Stimulated activated naive CD4-positive, alpha-beta T cell treated with Interleukin-2 at 50 U/mL for 16 hours (primary cell): Measurements from ENCODE around the gene CLCN6.

ENCODE experiments used
- DNase-seq: peaks from one replicate; lab custom pipeline; 2025; lab: John Stamatoyannopoulos, UW

The CLCN6 gene

DNA sequence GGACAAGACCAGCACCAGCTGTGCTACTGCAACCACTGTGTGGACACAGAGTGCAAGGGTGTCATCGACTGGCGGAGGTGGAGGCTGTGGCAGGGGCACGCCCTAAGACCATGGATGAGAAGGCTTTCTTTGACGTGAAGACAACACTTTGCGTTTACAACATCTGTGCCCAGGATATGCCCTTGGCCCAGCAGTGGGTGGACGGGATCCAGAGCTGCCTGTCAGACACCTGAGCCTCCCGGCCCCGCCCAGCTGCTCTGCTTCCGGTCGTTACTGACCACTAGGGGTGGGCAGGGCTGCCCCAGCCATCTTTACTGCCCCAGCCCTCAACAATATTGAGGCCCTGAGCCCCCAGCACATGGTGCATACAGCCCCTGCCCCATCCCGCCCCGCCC, 74.2 kb downstream of the CLCN6 start:
- DNase-seq: no peak

DNA sequence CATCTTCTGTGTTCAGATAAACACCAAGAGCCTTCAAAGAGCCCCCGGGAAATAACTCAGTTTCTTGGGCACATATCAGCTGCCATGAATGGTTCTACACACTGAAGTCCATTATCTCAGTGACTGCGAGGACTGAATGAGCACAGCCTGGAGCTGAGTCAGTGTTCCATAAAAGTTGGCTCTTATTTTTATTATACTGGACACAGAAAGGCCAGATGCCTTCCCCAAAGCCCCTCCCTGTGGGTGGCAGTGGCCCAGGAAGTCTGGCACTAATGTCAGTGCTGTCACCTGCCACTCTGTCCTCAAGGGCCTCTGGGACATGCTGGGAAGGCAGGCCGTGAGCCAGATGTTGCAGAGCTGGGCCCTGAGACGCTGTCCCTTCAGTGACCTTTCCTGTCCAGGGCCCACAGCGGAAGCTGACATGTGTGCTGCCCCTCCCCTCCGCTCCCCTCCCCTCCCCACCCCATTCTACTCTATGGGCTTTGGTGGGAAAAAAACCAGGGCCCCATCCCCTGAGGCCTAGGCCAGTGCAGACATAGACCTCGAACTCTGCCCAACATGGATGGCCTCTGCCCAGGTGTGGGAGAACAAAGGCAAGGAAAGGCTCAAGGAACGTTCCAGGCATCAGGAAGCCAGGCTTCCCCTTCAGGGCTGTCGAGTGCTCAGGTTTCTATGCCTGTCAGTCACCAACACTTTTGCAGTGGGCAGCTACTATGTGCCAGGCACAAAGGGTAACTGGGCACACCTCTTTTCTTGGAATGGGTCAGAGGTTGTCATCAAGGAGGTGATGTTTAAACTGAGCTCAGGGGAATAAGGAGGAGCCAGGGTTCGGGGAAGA, 75.1 kb downstream of the CLCN6 start:
- DNase-seq: no peak

DNA sequence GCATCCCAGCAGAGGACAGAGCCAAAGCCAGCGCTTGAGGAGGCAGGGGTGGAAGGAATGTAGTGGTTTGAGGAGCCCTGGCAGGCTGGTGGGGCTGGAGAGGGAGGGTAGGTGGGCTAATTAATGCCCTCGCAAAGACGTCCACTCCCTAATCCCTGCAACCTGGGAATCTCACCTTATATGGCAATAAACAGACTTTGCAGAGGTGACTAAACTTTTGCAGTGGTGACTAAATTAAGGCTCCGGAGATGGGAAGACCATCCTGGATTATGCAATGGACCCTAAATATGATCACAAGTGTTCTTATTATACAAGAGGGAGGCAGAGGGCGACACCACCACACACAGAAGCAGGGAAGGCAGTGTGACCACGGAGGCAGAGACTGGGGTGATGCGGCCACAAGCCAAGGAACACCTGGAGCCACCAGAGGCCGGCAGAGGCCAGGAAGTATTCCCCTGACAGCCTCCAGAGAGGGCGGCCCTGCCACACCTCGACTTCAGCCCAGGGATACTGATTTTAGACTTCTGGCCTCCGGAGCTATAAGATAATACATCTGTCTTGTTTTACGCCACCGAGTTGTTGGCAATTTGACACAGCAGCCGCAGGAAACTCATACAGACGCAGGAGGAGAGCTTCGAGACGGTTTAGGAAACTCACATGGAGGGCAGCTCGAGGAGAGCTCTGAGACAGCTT, 75.9 kb downstream of the CLCN6 start:
- no peak for DNase-seq

DNA sequence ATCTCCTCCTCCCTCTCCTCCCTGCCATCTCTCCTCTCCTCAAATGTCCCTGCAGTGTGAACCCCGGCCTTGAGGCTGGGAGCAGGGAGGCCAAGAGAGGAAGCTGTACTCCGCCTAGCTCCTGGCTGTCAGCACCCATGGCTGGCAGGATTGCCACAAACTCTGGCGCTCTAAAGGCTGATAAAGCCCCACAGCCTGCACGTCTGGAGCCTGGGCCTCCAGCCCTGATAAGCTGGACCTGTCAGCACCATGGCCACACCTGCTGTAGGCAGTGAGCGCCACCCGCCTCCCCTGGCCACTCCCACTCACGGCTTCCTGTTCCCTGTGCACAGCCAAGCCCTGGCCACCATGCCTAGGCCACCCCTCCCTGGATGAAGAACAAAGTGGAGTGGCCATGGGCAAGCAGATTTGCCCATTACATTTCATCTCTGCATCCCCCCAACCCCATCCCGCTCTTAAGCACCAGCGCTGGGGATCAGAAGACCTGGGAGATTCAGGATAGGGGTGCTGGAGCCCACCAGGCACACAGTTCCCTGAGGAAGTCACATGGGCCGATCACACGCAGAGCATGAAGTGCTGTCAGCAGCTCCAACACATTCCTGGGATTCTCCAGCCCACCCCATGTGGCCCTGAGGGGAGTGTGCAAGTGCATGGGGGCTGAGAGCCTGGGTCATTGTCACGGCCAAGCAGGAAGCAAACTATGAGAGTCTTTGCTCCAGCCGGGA, 77.0 kb downstream of the CLCN6 start:
- no peak for DNase-seq

DNA sequence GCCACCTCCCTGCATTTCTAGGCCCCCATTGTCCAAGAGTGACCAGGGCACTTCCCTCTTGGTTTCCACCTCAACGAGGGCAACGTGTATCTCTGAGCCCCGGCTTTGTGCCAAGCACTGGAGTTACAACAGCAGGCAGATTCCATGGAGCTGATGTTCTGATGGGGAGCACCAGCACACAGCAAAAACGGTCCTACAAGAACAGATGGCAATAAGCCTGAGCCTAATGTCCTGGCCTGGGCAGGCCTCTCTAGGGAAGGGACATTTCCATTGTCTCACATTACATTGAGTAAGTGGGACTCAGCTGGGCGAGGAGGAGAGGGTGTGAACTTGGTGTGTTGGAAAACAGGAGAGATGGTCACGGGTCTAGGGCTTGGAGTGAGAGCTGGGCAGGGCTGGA, 79.9 kb downstream of the CLCN6 start:
- no peak for DNase-seq

DNA sequence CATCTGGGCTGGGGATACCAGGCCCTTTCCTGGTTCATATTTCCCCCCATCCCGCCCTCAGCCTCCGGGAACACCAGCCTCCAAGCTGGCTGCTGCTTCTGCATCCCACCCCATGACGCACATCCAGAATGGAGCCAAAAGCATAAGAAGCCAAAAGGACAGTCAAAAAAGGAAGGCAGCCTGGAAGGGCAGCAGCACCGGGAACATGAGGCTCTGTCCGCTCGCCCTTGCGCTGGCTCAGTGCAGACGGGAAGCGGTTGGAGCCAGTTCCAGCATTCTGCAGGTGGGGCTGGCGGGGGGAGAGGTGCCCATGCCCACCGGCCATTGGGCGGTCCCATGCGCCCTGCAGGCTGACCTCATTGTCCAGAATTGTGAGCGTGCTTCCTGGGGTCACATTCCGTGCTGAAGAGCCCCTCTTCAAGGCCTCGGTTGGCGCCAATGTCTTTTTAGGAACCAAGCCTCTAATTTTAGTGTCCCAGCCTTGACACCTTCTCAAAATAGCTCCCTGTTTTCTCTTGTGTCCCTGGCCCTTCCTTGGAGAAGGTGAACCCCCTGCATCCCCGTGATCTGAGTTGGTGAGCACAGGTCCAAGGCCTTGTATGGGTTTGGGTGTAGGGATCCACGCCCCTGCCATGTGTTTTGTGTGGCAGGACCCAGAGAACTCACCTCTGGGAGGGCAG, 81.1 kb downstream of the CLCN6 start:
- no peak for DNase-seq

DNA sequence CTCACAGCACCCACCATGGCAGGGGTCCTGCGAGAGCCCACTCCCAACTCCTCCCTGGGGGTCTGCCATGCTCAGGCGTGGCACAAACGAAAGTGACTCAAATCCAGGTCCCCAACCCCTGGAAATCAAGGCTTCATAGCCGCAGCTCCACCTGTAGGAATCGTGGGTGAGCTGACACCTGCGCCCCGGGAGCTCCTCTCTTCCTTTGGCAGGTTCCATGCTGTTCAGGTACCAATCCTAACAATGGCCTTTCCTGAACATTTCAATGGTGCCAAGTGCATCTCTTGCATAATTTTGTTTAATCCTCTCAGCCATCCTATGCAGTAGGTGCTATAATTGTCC, 81.6 kb downstream of the CLCN6 start:
- no peak for DNase-seq

DNA sequence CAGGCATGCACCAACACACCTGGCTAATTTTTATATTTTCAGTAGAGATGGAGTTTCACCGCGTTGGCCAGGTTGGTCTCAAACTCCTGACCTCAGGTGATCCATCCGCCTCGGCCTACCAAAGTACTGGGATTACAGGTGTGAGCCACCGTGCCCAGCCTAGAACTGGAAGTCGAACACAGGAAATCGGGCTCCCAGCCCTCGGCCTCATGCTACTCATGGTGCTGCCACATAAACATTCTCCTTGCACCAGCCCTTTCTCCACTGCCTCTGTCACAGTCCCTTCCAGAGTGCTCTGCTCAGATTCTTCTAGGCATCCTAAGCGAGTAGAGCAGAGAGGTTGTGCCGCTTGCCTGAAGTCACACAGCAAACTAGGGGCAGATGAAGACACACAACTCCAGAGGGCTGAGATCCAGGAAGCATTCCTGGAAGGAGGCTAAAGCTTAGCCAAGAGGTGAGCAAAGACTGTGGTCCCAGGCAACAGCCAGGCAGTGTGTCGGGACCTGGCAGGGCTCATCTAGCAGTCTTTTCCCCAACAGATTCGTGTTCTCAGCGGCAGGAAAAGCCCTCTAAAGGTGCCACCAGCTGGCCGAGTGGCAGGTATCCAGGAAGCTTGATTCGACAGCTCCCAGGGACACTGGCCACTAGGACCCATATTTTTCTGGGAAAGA, 82.3 kb downstream of the CLCN6 start:
- no peak for DNase-seq

DNA sequence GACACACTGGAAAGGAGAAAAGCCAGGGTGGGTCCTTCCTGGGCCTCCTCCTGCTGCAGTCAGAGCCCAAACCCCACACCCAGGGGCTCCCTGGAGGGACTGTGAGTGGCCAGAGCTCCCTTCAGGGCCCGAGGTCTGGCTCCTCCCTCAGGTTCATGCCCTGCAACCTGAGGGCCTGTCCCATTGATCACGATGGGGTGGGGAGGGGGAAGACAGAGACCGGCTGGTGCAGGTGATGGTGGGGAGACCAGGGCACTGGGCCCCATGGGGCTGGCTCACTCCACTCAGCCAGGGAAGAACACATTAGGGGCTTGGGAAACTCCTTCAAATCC, 82.9 kb downstream of the CLCN6 start:
- DNase-seq: no peak

DNA sequence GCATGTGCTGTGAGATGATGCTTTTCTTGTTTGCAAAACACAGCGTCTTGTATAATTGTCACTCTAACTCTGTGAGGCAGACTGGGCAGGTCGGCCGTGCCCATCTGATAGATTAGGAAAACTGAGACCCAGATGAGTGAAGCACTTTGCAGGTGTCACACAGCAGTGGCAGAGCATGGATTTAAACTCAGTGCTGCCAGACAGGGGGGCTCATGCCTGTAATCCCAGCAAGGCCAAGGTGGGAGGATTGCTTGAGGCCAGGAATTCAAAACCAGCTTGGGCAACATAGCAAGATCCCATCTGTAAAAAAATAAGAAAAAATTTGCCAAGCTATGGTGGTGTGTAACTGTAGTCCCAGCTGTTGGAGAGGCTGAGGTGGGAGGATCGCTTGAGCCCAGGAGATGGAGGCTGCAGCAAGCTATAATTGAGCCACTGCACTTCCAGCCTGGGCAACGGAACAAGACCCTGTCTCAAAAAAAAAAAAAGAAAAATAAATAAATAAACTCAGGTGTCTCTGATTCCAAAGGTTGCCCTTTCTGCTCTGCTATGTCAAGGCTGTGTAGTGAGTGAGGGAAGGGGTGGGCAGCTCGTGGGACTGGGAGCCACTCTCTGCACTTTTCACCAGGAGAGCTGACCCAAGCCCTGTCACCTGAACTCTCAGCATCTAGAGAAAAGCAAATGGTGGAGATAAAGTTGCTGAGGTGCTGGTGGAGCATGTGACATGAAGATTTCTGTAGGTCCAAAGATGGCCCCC, 85.6 kb downstream of the CLCN6 start:
- no peak for DNase-seq
